ENCODE data around the gene CDKN2A.

DNA sequence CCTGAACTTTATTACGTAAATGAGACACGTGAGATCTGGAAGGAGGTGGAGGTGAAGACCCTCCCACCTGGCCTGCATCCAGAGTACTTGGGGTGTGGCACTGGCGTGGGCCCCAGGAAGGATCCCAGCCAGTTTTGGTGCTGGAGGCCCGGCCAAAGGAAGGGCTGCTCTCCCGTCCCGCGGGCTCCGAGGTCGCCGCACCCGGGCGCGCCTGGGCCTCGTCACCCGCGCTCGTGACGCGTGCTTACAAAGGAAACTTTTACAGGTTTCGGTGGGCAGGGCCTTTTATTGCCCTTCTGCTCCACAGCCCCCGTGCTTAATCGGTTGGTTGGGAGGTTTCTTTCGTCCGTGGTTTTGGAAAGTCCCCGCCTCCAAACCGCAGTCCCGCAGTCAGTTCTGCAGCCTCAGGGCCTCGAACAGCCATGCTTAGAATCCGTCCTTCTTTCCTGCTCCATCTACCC lies 29.2 kb downstream of the CDKN2A start:
- TF ChIP-seq EZH2phosphoT487 (IDR thresholded peaks at IDR 0.05; ENCODE audit: borderline replicate concordance, low read length) = no peak
- TF ChIP-seq, protein P1, sequence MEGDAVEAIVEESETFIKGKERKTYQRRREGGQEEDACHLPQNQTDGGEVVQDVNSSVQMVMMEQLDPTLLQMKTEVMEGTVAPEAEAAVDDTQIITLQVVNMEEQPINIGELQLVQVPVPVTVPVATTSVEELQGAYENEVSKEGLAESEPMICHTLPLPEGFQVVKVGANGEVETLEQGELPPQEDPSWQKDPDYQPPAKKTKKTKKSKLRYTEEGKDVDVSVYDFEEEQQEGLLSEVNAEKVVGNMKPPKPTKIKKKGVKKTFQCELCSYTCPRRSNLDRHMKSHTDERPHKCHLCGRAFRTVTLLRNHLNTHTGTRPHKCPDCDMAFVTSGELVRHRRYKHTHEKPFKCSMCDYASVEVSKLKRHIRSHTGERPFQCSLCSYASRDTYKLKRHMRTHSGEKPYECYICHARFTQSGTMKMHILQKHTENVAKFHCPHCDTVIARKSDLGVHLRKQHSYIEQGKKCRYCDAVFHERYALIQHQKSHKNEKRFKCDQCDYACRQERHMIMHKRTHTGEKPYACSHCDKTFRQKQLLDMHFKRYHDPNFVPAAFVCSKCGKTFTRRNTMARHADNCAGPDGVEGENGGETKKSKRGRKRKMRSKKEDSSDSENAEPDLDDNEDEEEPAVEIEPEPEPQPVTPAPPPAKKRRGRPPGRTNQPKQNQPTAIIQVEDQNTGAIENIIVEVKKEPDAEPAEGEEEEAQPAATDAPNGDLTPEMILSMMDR (IDR thresholded peaks at IDR 0.05; ENCODE audit: low read depth, low read length, poor library complexity, severe bottlenecking) = no peak

All from DOHH2 (cell line).